Esophagus muscularis mucosa (tissue), 4 donors: ENCODE data around the gene CACNA1G.

Experiments used
- CTCF ChIP-seq, 3 experiments: fragments of 200-600 bp in 2 of 3; fragments of 450-650 bp in 1 of 3; sonication (generic) in 2 of 3; IDR thresholded peaks; one replicate each; pipeline ENCODE4 v1.5.1; 2017 to 2019; ENCODE audit warnings: antibody characterized with exemption in 3 of 3, mild to moderate bottlenecking in 2 of 3, moderate library complexity in 1 of 3
- EP300 ChIP-seq: sonication (generic); formaldehyde crosslinking; IDR thresholded peaks from one replicate; pipeline ENCODE4 v1.6.1; 2017; ENCODE audit warnings: antibody characterized with exemption
- POLR2A ChIP-seq: fragments of 450-650 bp; IDR thresholded peaks from one replicate; pipeline ENCODE4 v1.6.1; 2017; ENCODE audit warnings: antibody characterized with exemption, moderate library complexity, mild to moderate bottlenecking, low read depth
- POLR2AphosphoS5 ChIP-seq, 2 donors: sonication (generic); formaldehyde crosslinking; IDR thresholded peaks; one replicate each; pipeline ENCODE4 v1.6.1; 2017; ENCODE audit warnings: antibody characterized with exemption in 2 of 2

- TF ChIP-seq CTCF (IDR thresholded peaks at IDR 0.05) (no peak), EP300 (no peak), POLR2AphosphoS5 (IDR thresholded peaks at IDR 0.05) (no peak), POLR2A (no peak)
Observed at GRCh38 chr17:50605429-50605828, 44.9 kb downstream of the CACNA1G start.
